Fibroblast of lung (primary cell): Measurements from ENCODE around the gene NUMA1. TPM values are rescaled to one million over a fixed set of nuclear protein-coding genes. Genes with fewer than 3 reads are reported as not detected.

Experiments used
- DNase-seq, 2 donors: peaks; one replicate each; pipeline versions ENCODE4 v3.0.0 to v3.0.0-alpha.2; 2010; ENCODE audit warnings: low read depth in 2 of 2
- H2AFZ ChIP-seq: 2 replicates; pipeline ENCODE4 v1.5.1; 2012; ENCODE audit warnings: low read length, control low read depth, inconsistent platforms
- H3K27ac ChIP-seq: 2 replicates; pipeline ENCODE4 v1.5.1; 2011; ENCODE audit warnings: low read length, control low read depth; ENCODE audit not compliant: insufficient read depth
- H3K27me3 ChIP-seq: 2 replicates; pipeline ENCODE4 v1.5.1; 2011; ENCODE audit warnings: mild to moderate bottlenecking, low read length; ENCODE audit not compliant: control insufficient read depth, insufficient read depth
- H3K36me3 ChIP-seq: 2 replicates; pipeline ENCODE4 v1.5.1; 2011; ENCODE audit warnings: low read length; ENCODE audit not compliant: control insufficient read depth, insufficient read depth
- H3K4me1 ChIP-seq: 2 replicates; pipeline ENCODE4 v1.5.1; 2011; ENCODE audit warnings: low read length; ENCODE audit not compliant: control insufficient read depth, insufficient read depth; ENCODE audit errors: extremely low read depth
- H3K4me2 ChIP-seq: 2 replicates; pipeline ENCODE4 v1.5.1; 2011; ENCODE audit warnings: low read length, control low read depth; ENCODE audit not compliant: insufficient read depth; ENCODE audit errors: extremely low read depth
- H3K4me3 ChIP-seq, 4 experiments: fragments of 200-600 bp in 1 of 4; sonication (generic) in 1 of 4; replicated peaks in 1 of 4; 2 replicates each; pipeline ENCODE4 v1.5.1; 2011 to 2016; ENCODE audit warnings: low read length in 4 of 4, low read depth in 3 of 4, mild to moderate bottlenecking in 3 of 4, control low read depth in 2 of 4, inconsistent platforms in 1 of 4, mixed read lengths in 1 of 4; ENCODE audit not compliant: insufficient read depth in 1 of 4; ENCODE audit errors: control extremely low read depth in 1 of 4
- H3K79me2 ChIP-seq: 2 replicates; pipeline ENCODE4 v1.5.1; 2012; ENCODE audit warnings: mild to moderate bottlenecking, low read length, inconsistent platforms; ENCODE audit not compliant: control insufficient read depth, insufficient read depth
- H3K9ac ChIP-seq: 2 replicates; pipeline ENCODE4 v1.5.1; 2011; ENCODE audit warnings: mild to moderate bottlenecking, low read length, control low read depth; ENCODE audit not compliant: insufficient read depth
- H3K9me3 ChIP-seq: 2 replicates; pipeline ENCODE4 v1.5.1; 2012; ENCODE audit warnings: low read depth, low read length; ENCODE audit not compliant: control insufficient read depth, insufficient read depth
- H4K20me1 ChIP-seq: 2 replicates; pipeline ENCODE4 v1.5.1; 2011; ENCODE audit warnings: low read length; ENCODE audit not compliant: control insufficient read depth, insufficient read depth; ENCODE audit errors: extremely low read depth
- CTCF ChIP-seq, 2 donors: IDR thresholded peaks in 1 of 2; conservative IDR thresholded peaks in 1 of 2; 1 replicate in 1 of 2; 2 replicates in 1 of 2; pipeline ENCODE4 v1.5.1; 2011 to 2012; ENCODE audit warnings: low read length in 2 of 2, control low read depth in 1 of 2, inconsistent platforms in 1 of 2, low read depth in 1 of 2, mild to moderate bottlenecking in 1 of 2
- EZH2 ChIP-seq: IDR thresholded peaks from 2 replicates; pipeline ENCODE4 v1.5.1; 2012; ENCODE audit warnings: low read length, control low read depth, mild to moderate bottlenecking; ENCODE audit errors: missing control alignments
- polyA plus RNA-seq, 2 donors: library from polyadenylated mRNA; depleted of rRNA in 1 of 2; stranded (reverse) in 1 of 2; unstranded in 1 of 2; fragments of >200 nt; gene quantifications; 2 replicates each; pipeline ENCODE4 v1.2.1, GENCODE V29; 2011 to 2012; ENCODE audit warnings: missing spikeins in 1 of 2
- total RNA-seq: library from RNA; depleted of rRNA; stranded (reverse); fragments of >200 nt; gene quantifications from 2 replicates; pipeline ENCODE4 v1.2.1, GENCODE V29; 2014

Gene NUMA1
- total and polyA plus RNA-seq, 2 donors (not counting 1 experiment from before 2014, with no cell fraction given) = 59.0 to 247 TPM

DNA sequence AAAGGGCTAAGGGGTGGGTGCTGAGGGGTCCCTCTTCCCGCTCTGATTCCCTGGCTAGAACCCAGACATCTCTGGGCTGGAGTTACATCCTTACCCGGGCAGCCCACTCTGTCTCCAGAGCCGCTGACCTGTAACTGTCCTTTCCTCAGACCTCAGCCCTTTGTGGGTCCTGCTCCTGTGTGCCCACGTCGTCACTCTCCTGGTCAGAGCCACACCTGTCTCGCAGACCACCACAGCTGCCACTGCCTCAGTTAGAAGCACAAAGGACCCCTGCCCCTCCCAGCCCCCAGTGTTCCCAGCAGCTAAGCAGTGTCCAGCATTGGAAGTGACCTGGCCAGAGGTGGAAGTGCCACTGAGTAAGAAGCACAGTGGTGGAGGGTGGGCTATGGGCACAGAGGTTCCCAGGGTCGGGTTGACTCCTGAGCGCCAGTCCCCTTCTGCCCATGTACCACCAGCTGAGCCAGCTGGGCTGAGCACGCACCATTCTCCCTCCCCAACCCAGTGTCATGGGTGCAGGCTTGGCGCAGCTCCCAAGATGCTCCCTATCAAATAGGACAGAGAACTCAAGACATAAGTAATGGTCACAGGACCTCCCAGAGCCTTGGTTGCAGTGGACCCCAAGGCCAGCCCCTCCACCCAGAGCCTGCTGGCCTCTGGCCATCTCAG is 80.0 kb downstream of the NUMA1 start:
- Histone ChIP-seq H2AFZ (no peak overlapping the region), H3K4me1 (peaks cover 3% of the 10 kb centered on the region), H4K20me1 (no peaks in the 10 kb centered on the region), H3K4me2 (no peak overlapping the region), H3K9me3 (no peaks in the 10 kb centered on the region), H3K27me3 (no peaks in the 10 kb centered on the region), H3K4me3 (peak overlapping the region in 1 of 4 experiments; percentile 29), H3K36me3 (peaks cover 36% of the 10 kb centered on the region), H3K27ac (peak overlapping the region; percentile 24), H3K79me2 (no peaks in the 10 kb centered on the region), H3K9ac (no peak overlapping the region)
- no peak for TF ChIP-seq EZH2
- no peak for DNase-seq

DNA sequence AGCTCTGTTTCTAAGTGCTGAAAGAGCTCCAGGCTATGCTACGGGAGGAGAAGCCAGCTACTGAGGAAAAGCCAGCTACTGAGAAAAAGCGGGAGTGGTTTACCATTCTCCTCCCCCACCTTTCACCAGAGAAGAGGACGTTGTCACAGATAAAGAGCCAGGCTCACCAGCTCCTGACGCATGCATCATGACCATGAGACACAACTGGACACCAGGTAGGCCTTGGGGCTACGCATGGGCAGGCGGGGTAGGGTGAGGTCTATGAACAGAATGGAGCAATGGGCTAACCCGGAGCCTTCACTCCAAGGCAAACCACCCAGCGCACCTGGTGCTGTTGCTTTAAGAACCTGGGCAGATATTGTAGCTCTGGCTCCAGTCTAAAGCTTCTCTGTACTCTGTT is 80.5 kb downstream of the NUMA1 start:
- Histone ChIP-seq H3K27ac (peak overlapping the region; percentile 24), H2AFZ (no peak overlapping the region), H3K79me2 (no peaks in the 10 kb centered on the region), H3K4me3 (peak overlapping the region in 1 of 4 experiments; percentile 29), H3K9ac (no peak overlapping the region), H4K20me1 (no peaks in the 10 kb centered on the region), H3K36me3 (peaks cover 30% of the 10 kb centered on the region), H3K4me1 (peaks cover 3% of the 10 kb centered on the region), H3K4me2 (peak overlapping the region; percentile 53), H3K9me3 (no peaks in the 10 kb centered on the region), H3K27me3 (no peaks in the 10 kb centered on the region)
- DNase-seq = no peak
- no peak for TF ChIP-seq CTCF (conservative IDR thresholded peaks at IDR 0.05 in 1 of 2, IDR thresholded peaks at IDR 0.05 in 1 of 2; ENCODE audit: low read depth in 1 of 2, low read length in 2 of 2)
- no peak for TF ChIP-seq EZH2

DNA sequence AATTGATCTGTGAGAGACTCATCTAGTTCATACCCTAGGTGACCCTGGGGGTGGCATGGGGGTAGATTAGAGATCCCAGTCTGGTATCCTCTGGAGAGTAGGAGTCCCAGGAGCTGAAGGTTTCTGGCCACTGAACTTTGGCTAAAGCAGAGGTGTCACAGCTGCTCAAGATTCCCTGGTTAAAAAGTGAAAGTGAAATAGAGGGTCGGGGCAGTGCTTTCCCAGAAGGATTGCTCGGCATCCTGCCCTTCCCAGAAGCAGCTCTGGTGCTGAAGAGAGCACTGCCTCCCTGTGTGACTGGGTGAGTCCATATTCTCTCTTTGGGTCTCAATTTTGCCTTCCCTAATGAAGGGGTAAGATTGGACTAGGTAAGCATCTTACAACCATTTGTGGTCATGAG is 81.0 kb downstream of the NUMA1 start:
- Histone ChIP-seq H3K36me3 (peaks cover 26% of the 10 kb centered on the region), H3K4me1 (peaks cover 3% of the 10 kb centered on the region), H3K27me3 (no peaks in the 10 kb centered on the region), H3K9ac (no peak overlapping the region), H3K79me2 (no peaks in the 10 kb centered on the region), H3K4me2 (peak overlapping the region; percentile 53), H4K20me1 (no peaks in the 10 kb centered on the region), H3K27ac (peak overlapping the region; percentile 24), H2AFZ (no peak overlapping the region), H3K4me3 (peak overlapping the region in 2 of 4 experiments; percentile 12 to 29), H3K9me3 (no peaks in the 10 kb centered on the region)
- TF ChIP-seq EZH2 (no peak), CTCF (conservative IDR thresholded peaks at IDR 0.05 in 1 of 2, IDR thresholded peaks at IDR 0.05 in 1 of 2; ENCODE audit: low read depth in 1 of 2, low read length in 2 of 2) (no peak)
- DNase-seq = peak; percentile 29 to 59
